Activated CD4-positive, alpha-beta T cell treated with anti-CD3 and anti-CD28 coated beads, Interleukin-2, amount 10 ng/mL, durations not matched to agents 24 days and 14 days (primary cell): ENCODE data around the gene NME2. TPM values are rescaled to one million over a fixed set of nuclear protein-coding genes. Genes with fewer than 3 reads are reported as not detected.
"Not testable (repeated sequence)": the region's sequence is repeated elsewhere in the genome, so short reads cannot be mapped to it uniquely, and the experiment has no call there.

Source experiments
- DNase-seq: peaks from one replicate; pipeline ENCODE4 v3.0.0; 2022
- H3K27ac Mint-ChIP-seq: one replicate; pipeline ENCODE4 v1.8.0; 2022; ENCODE audit warnings: mild to moderate bottlenecking, mixed read lengths
- H3K27me3 Mint-ChIP-seq: one replicate; pipeline ENCODE4 v1.8.0; 2022; ENCODE audit warnings: mixed read lengths
- H3K36me3 Mint-ChIP-seq: one replicate; pipeline ENCODE4 v1.8.0; 2022; ENCODE audit warnings: low read depth, mild to moderate bottlenecking, mixed read lengths
- H3K4me1 Mint-ChIP-seq: one replicate; pipeline ENCODE4 v1.8.0; 2021; ENCODE audit warnings: mixed read lengths
- H3K4me3 Mint-ChIP-seq: one replicate; pipeline ENCODE4 v1.8.0; 2022; ENCODE audit warnings: mild to moderate bottlenecking, moderate library complexity, mixed read lengths
- H3K9me3 Mint-ChIP-seq: one replicate; pipeline ENCODE4 v1.8.0; 2021; ENCODE audit warnings: mixed read lengths
- intact Hi-C: fragments of 100-400 bp; cut with micrococcal nuclease; formaldehyde crosslinking; loops from one replicate; pipeline ENCODE4 v1.15.1; 2023
- total RNA-seq: library from RNA; stranded (reverse); gene quantifications from 2 replicates; pipeline ENCODE4 v1.2.3, GENCODE V29; 2022

NME2 gene
- total RNA-seq = 752 and 795 TPM in 2 replicates

GRCh38 chr17:51166198-51166986 lies at the start of gene NME2:
Gene NME2, plus strand, starts transcription at chr17:51166411. Its CDS starts 420 bp downstream, at chr17:51166831.
- Mint-ChIP-seq H3K27ac (peak within 1 kb of the TSS; percentile 97), H3K36me3 (peaks cover 69% of the 10 kb centered on the region), H3K4me1 (peaks cover 30% of the 10 kb centered on the region), H3K9me3 (no peaks in the 10 kb centered on the region), H3K27me3 (no peaks in the 10 kb centered on the region), H3K4me3 (peak within 1 kb of the TSS; percentile 88)
- intact Hi-C loops = loop anchor here (1.0 to 5.0 kb wide), 4 partner anchors 13 to 459 kb away; partner anchors contain the start of genes ANKRD40, MBTD1, NME1 and TOB1
- DNase-seq = peak; percentile 94

GRCh38 chr17:51118330-51119195 lies 47.6 kb upstream of the NME2 start:
- intact Hi-C loops = no loop called here
- peaks cover 53% of the 10 kb centered on the region for H3K4me1 Mint-ChIP-seq
- H3K27me3 Mint-ChIP-seq = peaks cover 1% of the 10 kb centered on the region
- DNase-seq = no peak
- H3K36me3 Mint-ChIP-seq = peaks cover 11% of the 10 kb centered on the region
- H3K27ac Mint-ChIP-seq = peak overlapping the region; percentile 86
- H3K4me3 Mint-ChIP-seq = peak overlapping the region; percentile 89
- no peaks in the 10 kb centered on the region for H3K9me3 Mint-ChIP-seq

GRCh38 chr17:51119415-51120356 lies 46.5 kb upstream of the NME2 start:
- H3K36me3 Mint-ChIP-seq = peaks cover 11% of the 10 kb centered on the region
- peak; percentile 85 for DNase-seq
- H3K27me3 Mint-ChIP-seq = peaks cover 1% of the 10 kb centered on the region
- peak overlapping the region; percentile 97 for H3K27ac Mint-ChIP-seq
- intact Hi-C loops = loop anchor here (2.0 kb wide), 1 partner anchor 253 kb away; the partner anchor contains the start of gene TOB1
- H3K4me3 Mint-ChIP-seq = peak overlapping the region; percentile 89
- no peaks in the 10 kb centered on the region for H3K9me3 Mint-ChIP-seq
- peaks cover 53% of the 10 kb centered on the region for H3K4me1 Mint-ChIP-seq

- peaks cover 1% of the 10 kb centered on the region for H3K27me3 Mint-ChIP-seq
- peak overlapping the region; percentile 89 for H3K4me3 Mint-ChIP-seq
- peaks cover 49% of the 10 kb centered on the region for H3K4me1 Mint-ChIP-seq
- H3K27ac Mint-ChIP-seq = peak overlapping the region; percentile 97
- no peak for DNase-seq
- H3K9me3 Mint-ChIP-seq = no peaks in the 10 kb centered on the region
- intact Hi-C loops = loop anchor here (2.0 kb wide), 1 partner anchor 254 kb away; the partner anchor contains the start of gene TOB1
- H3K36me3 Mint-ChIP-seq = peaks cover 8% of the 10 kb centered on the region
Observed at GRCh38 chr17:51120357-51120738, 45.9 kb upstream of the NME2 start.

- Mint-ChIP-seq H3K9me3 (no peaks in the 10 kb centered on the region), H3K27me3 (peaks cover 1% of the 10 kb centered on the region), H3K4me3 (peak within 1 kb of the TSS; percentile 91), H3K36me3 (peaks cover 6% of the 10 kb centered on the region), H3K27ac (peak within 1 kb of the TSS; percentile 98), H3K4me1 (peaks cover 43% of the 10 kb centered on the region)
- intact Hi-C loops = loop anchor here (1.0 to 2.0 kb wide), 5 partner anchors 26 to 254 kb away; partner anchors contain the start of genes MBTD1, NME1, TOB1 and UTP18
- DNase-seq = peak; percentile 98
Observed at GRCh38 chr17:51120739-51121619, 45.2 kb upstream of the NME2 start, which contains the start of gene SPAG9. Gene SPAG9, minus strand, starts transcription at chr17:51120868. Its CDS starts 212 bp downstream, at chr17:51120656.

GRCh38 chr17:51121620-51122472 lies 44.4 kb upstream of the NME2 start:
- H3K27me3 Mint-ChIP-seq = peaks cover 1% of the 10 kb centered on the region
- peaks cover 35% of the 10 kb centered on the region for H3K4me1 Mint-ChIP-seq
- no peaks in the 10 kb centered on the region for H3K9me3 Mint-ChIP-seq
- peak; percentile 90 for DNase-seq
- intact Hi-C loops = loop anchor here (1.0 to 2.0 kb wide), 6 partner anchors 25 to 255 kb away; partner anchors contain the start of genes MBTD1, NME1, TOB1 and UTP18
- H3K27ac Mint-ChIP-seq = peak overlapping the region; percentile 98
- peak overlapping the region; percentile 91 for H3K4me3 Mint-ChIP-seq
- H3K36me3 Mint-ChIP-seq = peaks cover 5% of the 10 kb centered on the region

GRCh38 chr17:51122473-51123115 lies 43.6 kb upstream of the NME2 start:
- peaks cover 29% of the 10 kb centered on the region for H3K4me1 Mint-ChIP-seq
- H3K9me3 Mint-ChIP-seq, H3K27me3 Mint-ChIP-seq, DNase-seq, H3K36me3 Mint-ChIP-seq: not testable (repeated sequence)
- intact Hi-C loops = loop anchor here (1.0 kb wide), 1 partner anchor 121 kb away; no protein-coding TSS in a partner anchor
- H3K27ac Mint-ChIP-seq = peak overlapping the region; percentile 98
- peak overlapping the region; percentile 12 for H3K4me3 Mint-ChIP-seq

GRCh38 chr17:51124640-51125503 lies 41.3 kb upstream of the NME2 start:
- no peak for DNase-seq
- H3K27me3 Mint-ChIP-seq = peaks cover 1% of the 10 kb centered on the region
- H3K36me3 Mint-ChIP-seq = peaks cover 3% of the 10 kb centered on the region
- peaks cover 18% of the 10 kb centered on the region for H3K4me1 Mint-ChIP-seq
- H3K9me3 Mint-ChIP-seq = no peaks in the 10 kb centered on the region
- intact Hi-C loops = no loop called here
- no peak overlapping the region for H3K27ac Mint-ChIP-seq
- H3K4me3 Mint-ChIP-seq = no peak overlapping the region

- Mint-ChIP-seq H3K27ac (no peak overlapping the region), H3K36me3 (no peaks in the 10 kb centered on the region), H3K4me1 (peaks cover 6% of the 10 kb centered on the region), H3K9me3 (no peaks in the 10 kb centered on the region), H3K4me3 (no peak overlapping the region), H3K27me3 (no peaks in the 10 kb centered on the region)
- DNase-seq = peak; percentile 62
- intact Hi-C loops = no loop called here
Observed at GRCh38 chr17:51128076-51128475, 38.1 kb upstream of the NME2 start.

GRCh38 chr17:51132964-51133319 lies 33.3 kb upstream of the NME2 start:
- peaks cover 8% of the 10 kb centered on the region for H3K4me1 Mint-ChIP-seq
- H3K9me3 Mint-ChIP-seq = no peaks in the 10 kb centered on the region
- intact Hi-C loops = no loop called here
- H3K4me3 Mint-ChIP-seq = no peak overlapping the region
- no peak for DNase-seq
- H3K36me3 Mint-ChIP-seq = no peaks in the 10 kb centered on the region
- H3K27ac Mint-ChIP-seq = no peak overlapping the region
- H3K27me3 Mint-ChIP-seq = no peaks in the 10 kb centered on the region
